ENCODE measurements around the gene ARL10.

ARL10 gene

DNA sequence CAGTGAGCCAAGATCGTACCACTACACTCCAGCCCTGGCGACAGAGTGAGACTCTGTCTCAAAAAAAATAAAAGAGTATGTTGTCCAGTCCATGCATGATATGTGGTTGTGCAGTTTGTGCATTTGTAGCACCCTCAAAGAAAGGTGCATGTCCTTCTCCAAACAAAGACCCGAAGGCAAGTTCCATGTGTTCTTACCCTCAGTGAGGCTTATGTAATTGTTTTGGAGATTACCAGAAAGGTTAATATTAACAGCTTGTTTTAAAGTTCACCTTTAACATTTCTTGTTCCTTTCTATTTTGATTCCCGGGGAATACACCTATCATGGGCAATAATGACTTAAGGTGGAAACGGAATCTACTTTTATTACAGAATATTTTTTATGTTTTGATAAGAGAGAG lies 26.0 kb upstream of the ARL10 start:
- TF ChIP-seq, protein P1, sequence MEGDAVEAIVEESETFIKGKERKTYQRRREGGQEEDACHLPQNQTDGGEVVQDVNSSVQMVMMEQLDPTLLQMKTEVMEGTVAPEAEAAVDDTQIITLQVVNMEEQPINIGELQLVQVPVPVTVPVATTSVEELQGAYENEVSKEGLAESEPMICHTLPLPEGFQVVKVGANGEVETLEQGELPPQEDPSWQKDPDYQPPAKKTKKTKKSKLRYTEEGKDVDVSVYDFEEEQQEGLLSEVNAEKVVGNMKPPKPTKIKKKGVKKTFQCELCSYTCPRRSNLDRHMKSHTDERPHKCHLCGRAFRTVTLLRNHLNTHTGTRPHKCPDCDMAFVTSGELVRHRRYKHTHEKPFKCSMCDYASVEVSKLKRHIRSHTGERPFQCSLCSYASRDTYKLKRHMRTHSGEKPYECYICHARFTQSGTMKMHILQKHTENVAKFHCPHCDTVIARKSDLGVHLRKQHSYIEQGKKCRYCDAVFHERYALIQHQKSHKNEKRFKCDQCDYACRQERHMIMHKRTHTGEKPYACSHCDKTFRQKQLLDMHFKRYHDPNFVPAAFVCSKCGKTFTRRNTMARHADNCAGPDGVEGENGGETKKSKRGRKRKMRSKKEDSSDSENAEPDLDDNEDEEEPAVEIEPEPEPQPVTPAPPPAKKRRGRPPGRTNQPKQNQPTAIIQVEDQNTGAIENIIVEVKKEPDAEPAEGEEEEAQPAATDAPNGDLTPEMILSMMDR (IDR thresholded peaks at IDR 0.05; ENCODE audit: low read depth, low read length) = no peak
- H3K4me3 ChIP-seq (ENCODE audit: low read depth, low read length) = no peak overlapping the region

DNA sequence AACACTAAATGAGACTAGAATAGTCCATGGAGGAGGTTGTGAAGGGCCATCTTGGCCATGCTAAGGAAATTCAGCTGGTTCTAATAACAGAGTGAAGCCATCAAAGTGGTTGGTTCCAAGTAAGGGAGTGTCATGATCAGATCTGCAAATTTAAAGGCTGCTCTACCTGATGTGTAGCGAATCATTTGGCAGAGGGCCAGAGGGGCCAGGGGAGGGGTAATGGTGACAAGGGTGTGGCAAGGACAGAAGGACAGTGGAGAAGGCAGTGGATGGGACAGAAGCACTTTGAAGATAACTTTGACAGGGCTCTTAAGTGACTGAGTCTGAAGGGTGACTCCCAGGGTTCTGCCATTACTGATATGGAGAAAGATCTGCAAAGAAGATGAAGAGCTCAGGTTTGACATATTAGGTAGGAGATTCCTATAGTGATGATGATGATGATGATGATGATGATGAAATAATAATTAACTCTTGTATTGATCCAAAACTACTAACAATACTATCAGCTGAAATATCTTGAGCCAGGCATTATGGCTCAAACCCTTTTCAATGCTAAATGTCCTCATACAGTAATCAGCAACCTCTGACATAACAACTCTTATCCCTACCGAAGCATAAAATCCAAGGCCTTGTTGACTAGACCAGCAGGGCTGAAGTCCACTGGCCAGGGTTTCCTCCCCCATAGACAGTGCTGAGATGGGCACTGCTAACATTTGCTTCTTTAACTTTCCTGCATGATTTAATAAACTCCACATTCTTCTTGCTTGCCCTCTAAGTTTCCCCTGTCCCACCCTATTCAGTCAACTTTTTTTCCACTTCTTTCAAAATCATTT lies 23.7 kb upstream of the ARL10 start:
- H3K4me3 ChIP-seq (ENCODE audit: low read depth, low read length) = no peak overlapping the region
- TF ChIP-seq, protein P1 (IDR thresholded peaks at IDR 0.05; ENCODE audit: low read depth, low read length) = no peak

DNA sequence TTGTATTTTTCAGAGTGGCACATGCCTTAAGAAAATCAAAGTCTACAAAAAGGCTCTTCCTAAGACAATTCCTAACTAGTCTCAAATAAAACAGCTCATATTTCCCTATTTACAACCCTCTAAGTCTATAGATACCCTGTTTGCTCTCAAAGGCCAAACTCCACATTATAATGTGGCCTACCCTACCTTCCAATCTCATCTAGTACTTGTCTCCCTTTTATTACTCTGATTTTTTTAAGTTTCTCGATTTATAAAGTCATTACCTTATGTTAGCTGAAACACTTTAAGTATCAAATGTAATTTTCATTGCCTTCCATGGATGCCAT lies 23.2 kb upstream of the ARL10 start:
- TF ChIP-seq, protein P1 (IDR thresholded peaks at IDR 0.05; ENCODE audit: low read depth, low read length) = no peak
- H3K4me3 ChIP-seq (ENCODE audit: low read depth, low read length) = no peak overlapping the region

DNA sequence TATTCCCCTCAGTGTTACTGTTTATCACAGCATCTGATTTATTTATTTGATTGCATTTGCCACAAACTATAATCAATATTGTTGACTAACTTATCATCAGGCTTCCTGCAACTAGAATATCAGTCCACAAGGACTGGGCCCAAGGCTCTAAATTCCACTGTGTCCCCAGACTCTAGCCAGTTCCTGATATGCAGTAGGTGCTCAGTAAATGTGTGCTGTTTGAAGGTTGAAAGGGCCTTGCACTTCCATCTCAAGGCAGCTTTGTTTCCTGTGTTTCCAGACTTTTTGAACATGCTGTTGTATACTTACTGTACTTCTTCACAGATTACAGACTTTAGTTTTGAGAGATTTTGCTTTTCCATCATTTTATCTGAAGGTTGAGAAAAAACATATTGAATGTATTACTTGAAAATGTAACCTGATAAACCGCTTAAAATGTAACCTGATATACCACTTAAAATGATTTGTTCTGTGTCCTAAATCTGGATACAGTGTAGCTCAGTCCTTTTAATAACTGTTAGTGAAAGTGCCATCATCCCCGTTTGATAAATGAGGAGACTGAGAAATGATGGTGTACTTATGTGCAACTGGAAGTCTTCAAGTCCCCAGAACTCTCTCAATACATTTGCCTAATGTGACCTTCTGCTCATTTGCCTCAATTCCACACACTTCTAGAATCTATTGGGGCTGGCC lies 22.4 kb upstream of the ARL10 start:
- TF ChIP-seq, protein P1 (IDR thresholded peaks at IDR 0.05; ENCODE audit: low read depth, low read length) = no peak
- H3K4me3 ChIP-seq (ENCODE audit: low read depth, low read length) = no peak overlapping the region

DNA sequence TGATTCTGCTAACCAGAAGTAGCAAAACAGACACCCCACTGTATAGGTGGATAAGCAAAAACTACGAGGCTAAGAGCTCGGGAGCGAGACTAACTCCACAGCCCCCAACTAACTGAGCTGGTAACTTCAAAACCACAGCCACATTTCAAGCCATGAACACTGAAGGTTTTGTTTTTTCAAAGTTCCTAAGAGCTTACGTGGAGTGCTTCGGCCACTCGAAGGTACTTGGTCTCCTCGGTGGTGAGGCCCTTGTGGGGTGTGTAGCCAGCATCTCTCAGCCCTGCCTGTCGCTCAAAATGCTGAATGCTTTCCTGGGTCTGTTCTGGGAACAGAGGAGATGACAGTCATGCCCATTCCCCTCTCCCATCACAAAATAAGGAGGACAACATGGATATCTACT lies 14.9 kb upstream of the ARL10 start:
- H3K4me3 ChIP-seq (ENCODE audit: low read depth, low read length) = no peak overlapping the region
- TF ChIP-seq, protein P1 (IDR thresholded peaks at IDR 0.05; ENCODE audit: low read depth, low read length) = no peak

DNA sequence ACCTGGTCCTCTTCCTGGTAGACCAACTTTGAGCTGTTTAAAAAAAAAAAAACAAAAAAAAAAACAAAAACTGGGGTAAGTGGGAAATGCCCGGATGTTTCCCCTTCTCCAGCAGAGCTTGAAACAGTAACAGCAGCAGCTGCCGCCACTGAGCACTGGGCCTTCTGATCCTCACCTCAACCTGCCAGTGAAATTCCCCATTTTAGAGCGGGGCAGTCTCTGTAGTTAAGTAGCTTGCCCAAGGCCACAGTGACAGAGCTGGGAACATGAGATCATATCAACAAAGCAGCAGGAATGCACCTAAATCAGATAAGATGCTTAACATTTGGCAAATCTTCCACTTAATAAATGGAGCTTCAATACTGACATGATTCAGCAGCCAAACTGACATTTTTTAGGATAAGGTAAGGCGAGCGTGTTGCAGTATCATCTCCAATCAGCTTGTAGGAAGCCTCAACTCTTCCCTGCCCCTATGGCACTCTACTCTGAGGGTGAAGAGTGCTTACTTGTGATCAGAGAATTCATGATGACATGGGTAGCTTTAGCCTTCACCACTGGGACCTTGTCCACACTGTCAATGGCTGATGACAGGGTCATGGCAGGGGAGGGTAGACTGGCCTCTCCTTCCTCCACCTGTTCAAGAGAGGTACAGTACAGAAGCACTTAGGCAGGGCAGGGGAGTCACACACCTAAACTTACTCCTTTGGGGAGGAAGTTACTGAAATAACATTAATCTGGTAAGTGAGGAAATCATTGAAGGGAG lies 13.0 kb upstream of the ARL10 start:
- H3K4me3 ChIP-seq (ENCODE audit: low read depth, low read length) = no peak overlapping the region
- TF ChIP-seq, protein P1 (IDR thresholded peaks at IDR 0.05; ENCODE audit: low read depth, low read length) = no peak

Data from WI38 (cell line).